Rectal smooth muscle tissue (tissue), 1 donor: ENCODE measurements around the gene CDNF.
"Not testable (repeated sequence)": the region's sequence is repeated elsewhere in the genome, so short reads cannot be mapped to it uniquely, and the experiment has no call there.

Experiments
- H3K27ac ChIP-seq: one replicate; pipeline ENCODE4 v1.7.0; 2013; ENCODE audit warnings: low read depth, low read length, inconsistent platforms
- H3K27me3 ChIP-seq: one replicate; pipeline ENCODE4 v1.7.0; 2013; ENCODE audit warnings: low read length; ENCODE audit not compliant: control insufficient read depth, insufficient read depth
- H3K36me3 ChIP-seq: one replicate; pipeline ENCODE4 v1.7.0; 2013; ENCODE audit warnings: low read length; ENCODE audit not compliant: control insufficient read depth, insufficient read depth
- H3K4me1 ChIP-seq: one replicate; pipeline ENCODE4 v1.7.0; 2013; ENCODE audit warnings: low read length; ENCODE audit not compliant: control insufficient read depth, insufficient read depth
- H3K4me3 ChIP-seq: one replicate; pipeline ENCODE4 v1.7.0; 2013; ENCODE audit warnings: low read length
- H3K9ac ChIP-seq: one replicate; pipeline ENCODE4 v1.7.0; 2013; ENCODE audit warnings: low read length

The CDNF gene

DNA sequence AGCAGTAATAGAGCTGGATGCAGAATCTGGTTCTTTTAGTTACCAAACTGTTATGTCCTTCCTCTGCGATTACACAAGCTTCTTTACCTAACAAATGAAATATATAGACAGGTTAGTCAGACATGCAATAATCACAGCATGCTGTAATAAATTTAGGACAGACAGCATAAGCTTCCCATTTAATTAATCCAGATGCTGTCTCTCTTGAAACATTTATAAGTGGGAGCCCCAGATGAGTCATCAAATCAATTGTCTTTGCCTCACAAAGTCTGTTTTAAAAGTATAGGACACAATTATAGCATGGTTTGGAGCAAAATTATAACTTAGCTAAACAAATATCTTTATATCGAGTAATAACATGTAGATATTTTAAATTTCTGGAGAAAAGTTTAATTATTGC is 1.6 kb downstream of the CDNF start:
- no peak overlapping the region for H3K4me3 ChIP-seq
- no peak overlapping the region for H3K27ac ChIP-seq
- H3K9ac ChIP-seq: no peak overlapping the region
- no peaks in the 10 kb centered on the region for H3K36me3 ChIP-seq
- H3K4me1 ChIP-seq: peaks cover 6% of the 10 kb centered on the region
- H3K27me3 ChIP-seq: no peaks in the 10 kb centered on the region

DNA sequence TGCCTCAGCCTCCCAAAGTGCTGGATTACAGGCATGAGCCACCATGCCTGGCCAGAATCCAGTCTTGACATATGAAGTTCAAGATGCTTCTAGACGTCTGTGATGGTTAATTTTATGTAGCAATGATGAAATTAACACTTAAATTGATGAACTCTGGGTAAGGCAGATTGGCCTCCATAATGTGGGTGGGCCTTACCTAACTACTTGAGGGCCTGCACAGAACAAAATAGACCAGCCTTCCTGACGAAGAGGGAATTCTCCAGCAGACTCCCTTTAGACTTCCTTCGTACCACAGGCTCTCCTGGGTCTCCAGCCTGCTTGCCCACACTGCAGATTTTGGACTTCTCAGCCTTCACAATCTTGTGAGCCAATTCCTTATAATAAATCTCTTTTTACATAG is 4.7 kb downstream of the CDNF start:
- Histone ChIP-seq H3K27ac (no peak overlapping the region), H3K4me3 (no peak overlapping the region), H3K36me3 (no peaks in the 10 kb centered on the region), H3K4me1 (peaks cover 6% of the 10 kb centered on the region), H3K9ac (no peak overlapping the region), H3K27me3 (no peaks in the 10 kb centered on the region)

DNA sequence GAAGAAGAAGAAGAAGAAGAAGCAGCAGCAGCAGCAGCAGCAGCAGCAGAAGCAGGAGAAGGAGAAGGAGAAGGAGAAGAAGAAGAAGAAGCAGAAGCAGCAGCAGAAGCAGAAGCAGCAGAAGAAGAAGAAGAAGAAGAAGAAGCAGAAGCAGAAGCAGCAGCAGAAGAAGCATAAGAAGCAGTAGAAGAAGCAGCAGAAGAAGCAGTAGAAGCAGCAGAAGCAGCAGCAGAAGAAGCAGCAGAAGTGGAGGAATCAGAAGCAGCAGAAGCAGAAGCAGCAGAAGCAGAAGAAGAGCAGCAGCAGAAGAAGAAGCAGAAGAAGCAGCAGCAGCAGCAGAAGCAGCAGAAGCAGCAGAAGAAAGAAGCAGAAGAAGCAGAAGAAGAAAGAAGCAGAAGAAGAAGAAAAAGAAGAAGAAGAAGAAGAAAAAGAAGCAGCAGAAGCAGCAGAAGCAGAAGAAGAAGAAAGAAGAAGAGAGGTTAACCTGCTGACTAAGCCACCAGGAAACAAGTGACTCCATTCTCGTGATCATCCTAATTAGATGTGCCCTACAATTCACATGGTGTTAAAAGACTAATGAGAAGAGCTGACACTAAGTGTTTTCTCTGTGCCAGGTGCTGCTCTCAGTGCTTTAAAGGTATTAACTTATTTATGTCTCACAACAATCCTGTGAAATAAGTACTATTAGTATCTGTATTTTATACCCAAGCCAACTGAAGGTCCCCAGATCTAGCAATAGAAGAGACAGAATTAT is 11.6 kb downstream of the CDNF start:
- Histone ChIP-seq H3K4me3 (no peak overlapping the region), H3K36me3 (no peaks in the 10 kb centered on the region), H3K27ac (no peak overlapping the region), H3K27me3 (no peaks in the 10 kb centered on the region), H3K4me1 (no peaks in the 10 kb centered on the region), H3K9ac (no peak overlapping the region)

DNA sequence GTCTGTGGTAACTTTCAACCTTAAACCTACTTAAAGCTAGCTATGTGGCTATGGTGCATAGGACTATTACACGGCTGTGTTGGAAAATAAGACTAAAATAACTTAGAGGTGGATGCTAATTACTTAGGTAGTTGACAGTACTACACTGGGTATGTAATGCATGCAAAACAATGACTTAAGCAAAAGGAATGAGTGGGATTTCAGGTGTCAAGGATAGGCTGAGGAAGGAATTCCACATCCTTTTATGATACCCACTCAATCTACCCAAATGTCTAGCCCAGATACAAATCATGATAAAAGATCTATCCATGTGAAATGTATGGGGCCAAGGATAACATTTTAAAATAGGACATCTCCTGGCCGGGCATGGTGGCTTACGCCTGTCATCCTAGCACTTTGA is 13.9 kb downstream of the CDNF start:
- no peaks in the 10 kb centered on the region for H3K27me3 ChIP-seq
- H3K36me3 ChIP-seq: no peaks in the 10 kb centered on the region
- H3K27ac ChIP-seq: no peak overlapping the region
- no peak overlapping the region for H3K9ac ChIP-seq
- no peaks in the 10 kb centered on the region for H3K4me1 ChIP-seq
- no peak overlapping the region for H3K4me3 ChIP-seq

DNA sequence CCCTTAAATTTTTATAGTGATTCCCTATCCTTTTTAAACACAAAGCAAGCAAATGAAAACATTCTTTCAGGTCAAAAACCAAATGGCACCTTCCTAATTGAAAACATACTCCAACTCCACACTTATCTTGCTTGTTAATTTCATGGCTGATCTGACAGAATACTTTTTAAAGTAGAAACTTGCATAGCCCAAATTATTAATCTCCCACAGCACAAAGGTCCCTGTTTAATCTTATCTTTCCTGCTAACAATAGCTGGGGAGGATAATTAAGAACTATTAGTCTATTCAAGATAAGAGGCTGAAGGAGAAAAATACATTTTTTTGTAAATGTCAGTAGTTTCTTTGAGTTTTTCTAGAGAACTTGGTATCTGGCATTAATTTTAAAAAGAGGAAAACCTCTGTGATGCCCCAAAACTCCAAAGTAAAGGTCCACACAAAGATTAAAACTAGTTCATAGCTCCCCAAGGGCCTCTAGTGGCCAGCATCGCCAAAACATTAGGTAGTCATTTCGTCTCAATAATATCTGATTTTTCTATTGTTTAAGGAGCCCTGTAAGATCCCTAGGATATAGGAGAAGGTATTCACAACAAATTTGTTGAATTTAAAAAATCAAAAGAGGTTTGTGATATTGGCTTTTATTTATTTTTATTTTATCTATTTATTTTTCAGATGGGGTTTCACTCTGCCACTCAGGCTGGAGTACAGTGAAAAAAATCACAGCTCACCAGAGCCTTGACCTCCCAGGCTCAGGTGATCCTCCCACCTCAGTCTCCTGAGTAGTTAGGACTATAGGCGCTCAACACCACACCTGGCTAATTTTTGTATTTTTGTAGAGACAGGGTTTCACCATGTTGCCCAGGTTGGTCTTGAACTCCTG is 14.7 kb downstream of the CDNF start:
- Histone ChIP-seq H3K27ac (no peak overlapping the region), H3K4me3 (no peak overlapping the region), H3K27me3 (no peaks in the 10 kb centered on the region)

DNA sequence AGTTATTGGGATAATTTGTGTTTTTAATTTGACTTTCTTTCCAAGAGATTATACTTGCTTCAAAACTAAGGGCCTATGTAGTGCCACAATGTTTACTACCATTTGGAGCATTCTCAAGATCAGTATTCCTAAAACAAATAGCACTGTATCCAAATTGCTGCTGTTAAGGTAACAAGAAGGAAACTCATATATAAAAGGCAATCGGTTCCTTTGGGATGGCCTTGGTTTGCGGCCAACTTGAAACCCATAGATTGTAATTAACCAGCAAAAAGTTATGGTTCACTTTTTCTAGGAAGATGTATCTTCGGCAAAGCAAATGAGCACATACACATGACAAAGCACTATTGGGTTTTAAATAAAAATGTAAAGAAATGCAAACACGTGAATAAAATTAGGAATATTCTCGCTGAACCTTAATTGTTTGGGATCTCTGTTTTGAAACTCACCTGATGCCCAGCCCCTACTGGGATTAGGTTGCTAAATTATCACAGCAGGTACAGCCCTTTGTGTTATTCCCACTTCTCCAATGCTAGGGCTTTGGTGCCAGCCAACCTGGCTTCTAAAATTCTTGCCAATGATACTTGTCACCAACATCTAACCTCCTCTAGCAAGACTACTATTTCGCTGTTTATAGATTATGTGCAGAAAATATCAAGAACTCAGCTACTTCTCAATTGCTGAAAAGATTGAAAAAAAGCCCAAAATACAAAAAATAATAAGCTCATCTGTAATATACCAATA is 16.0 kb downstream of the CDNF start:
- no peaks in the 10 kb centered on the region for H3K4me1 ChIP-seq
- H3K27ac ChIP-seq: no peak overlapping the region
- H3K36me3 ChIP-seq: no peaks in the 10 kb centered on the region
- H3K9ac ChIP-seq: no peak overlapping the region
- H3K4me3 ChIP-seq: no peak overlapping the region
- no peaks in the 10 kb centered on the region for H3K27me3 ChIP-seq

More for the DNA sequence above, 14.7 kb downstream of the CDNF start:
- no peak overlapping the region for H3K9ac ChIP-seq
- no peaks in the 10 kb centered on the region for H3K4me1 ChIP-seq
- no peaks in the 10 kb centered on the region for H3K36me3 ChIP-seq

DNA sequence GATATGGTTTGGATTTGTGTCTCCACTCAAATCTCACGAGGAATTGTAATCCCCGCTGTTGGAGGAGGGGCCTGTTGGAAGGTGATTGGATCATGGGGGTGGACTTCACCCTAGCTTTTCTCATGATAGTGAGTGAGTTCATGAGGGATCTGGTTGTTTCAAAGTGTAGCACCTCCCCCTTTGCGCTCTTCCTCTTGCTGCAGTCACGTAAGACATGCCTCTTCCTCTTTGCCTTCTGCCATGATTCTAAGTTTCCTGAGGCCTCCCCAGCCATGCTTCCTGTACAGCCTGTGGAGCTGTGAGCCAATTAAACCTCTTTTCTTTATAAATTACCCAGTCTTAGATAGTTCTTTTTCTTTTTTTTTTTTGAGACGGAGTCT is 17.1 kb downstream of the CDNF start:
- Histone ChIP-seq H3K27ac (no peak overlapping the region), H3K9ac (no peak overlapping the region), H3K4me1 (no peaks in the 10 kb centered on the region), H3K36me3 (no peaks in the 10 kb centered on the region), H3K27me3 (no peaks in the 10 kb centered on the region), H3K4me3 (no peak overlapping the region)

DNA sequence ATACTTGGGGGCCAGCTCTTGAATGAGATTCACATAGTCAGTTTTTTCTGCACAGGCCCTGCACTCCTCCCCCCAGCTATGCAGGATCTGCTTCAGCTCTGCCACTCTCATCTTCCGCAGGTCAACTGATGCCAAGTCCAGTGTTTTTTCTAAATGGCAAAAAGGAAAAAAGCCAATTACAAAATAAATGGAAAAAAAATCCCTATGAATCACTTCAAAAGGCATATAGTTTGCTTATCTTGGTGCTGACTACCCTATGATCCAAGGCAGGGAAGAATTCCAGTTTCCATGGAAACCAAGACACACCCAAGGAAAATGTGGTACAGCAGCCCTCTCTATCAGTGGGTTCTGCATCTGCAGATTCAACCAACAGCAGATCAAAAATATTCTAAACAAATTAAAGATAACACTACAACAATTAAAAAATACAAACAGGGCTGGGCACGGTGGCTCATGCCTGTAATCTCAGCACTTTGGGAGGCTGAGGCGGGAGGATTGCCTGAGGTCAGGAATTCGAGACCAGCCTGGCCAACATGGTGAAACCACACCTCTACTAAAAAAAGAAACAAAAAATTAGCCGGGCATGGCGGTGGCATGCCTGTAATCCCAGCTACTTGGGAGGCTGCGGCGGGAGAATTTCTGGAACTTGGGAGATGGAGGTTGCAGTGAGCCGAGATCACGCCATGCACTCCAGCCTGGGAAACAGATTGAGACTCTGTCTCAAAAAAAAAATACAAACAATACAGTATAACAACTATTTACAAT is 17.6 kb downstream of the CDNF start:
- Histone ChIP-seq H3K9ac (no peak overlapping the region), H3K4me3 (no peak overlapping the region), H3K36me3 (no peaks in the 10 kb centered on the region), H3K27ac (no peak overlapping the region), H3K4me1 (no peaks in the 10 kb centered on the region), H3K27me3 (no peaks in the 10 kb centered on the region)

DNA sequence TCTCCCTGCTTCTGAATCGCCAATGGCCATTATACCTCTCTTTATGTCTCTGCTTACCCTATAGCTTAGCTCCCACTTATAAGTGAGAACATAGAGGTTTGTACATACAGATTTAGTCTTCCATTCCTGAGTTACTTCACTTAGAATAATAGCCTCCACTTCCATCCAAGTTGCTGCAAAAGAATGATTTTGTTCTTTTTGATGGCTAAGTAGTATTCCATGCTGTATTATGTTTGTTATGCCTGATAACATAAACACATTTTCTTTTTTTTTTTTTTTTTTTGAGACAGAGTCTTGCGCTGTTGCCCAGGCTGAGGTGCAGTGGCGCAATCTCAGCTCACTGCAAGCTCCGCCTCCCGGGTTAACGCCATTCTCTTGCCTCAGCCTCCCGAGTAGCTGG is 21.1 kb downstream of the CDNF start:
- H3K36me3 ChIP-seq, H3K27me3 ChIP-seq, H3K4me1 ChIP-seq, H3K27ac ChIP-seq, H3K9ac ChIP-seq, H3K4me3 ChIP-seq: not testable (repeated sequence)

DNA sequence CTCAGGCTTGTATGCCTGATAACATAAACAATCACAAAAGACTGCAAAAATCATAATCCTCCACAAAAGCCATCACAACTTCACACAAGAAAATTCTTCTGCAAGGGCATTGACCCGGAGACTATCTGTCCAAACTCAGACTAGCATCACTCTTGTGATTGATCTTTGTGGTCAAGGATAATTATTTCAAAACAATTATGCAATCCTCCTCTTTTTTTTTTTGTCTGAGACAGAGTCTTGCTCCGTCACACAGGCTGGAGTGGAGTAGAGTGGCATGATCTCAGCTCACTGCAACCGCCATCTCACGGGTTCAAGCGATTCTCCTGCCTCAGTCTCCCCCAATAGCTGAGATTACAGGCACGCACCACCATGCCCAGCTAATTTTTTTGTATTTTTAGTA is 22.2 kb downstream of the CDNF start:
- Histone ChIP-seq H3K36me3 (no peaks in the 10 kb centered on the region), H3K27me3 (no peaks in the 10 kb centered on the region), H3K27ac (no peak overlapping the region), H3K4me3 (no peak overlapping the region), H3K9ac (no peak overlapping the region), H3K4me1 (no peaks in the 10 kb centered on the region)

DNA sequence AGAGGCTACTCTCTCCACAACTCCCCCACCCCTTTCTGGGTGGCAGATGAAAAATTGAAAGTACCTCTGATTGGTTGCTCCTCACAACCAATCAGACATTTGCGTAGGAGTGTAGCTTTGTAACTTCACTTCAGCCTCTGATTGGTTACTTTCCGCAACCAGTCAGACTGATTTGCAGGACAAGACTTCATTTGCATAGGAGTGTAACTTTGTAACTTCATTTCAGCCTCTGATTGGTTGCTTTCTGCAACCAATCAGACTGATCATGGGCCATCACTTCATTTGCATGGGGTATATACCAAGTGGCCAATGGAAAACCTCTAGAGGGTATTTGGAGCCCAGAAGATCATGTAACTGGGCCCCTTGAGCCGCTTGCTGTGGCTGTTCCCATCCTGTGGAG is 25.6 kb downstream of the CDNF start:
- H3K27me3 ChIP-seq: no peaks in the 10 kb centered on the region
- H3K27ac ChIP-seq: no peak overlapping the region
- H3K36me3 ChIP-seq: no peaks in the 10 kb centered on the region
- H3K4me3 ChIP-seq: no peak overlapping the region
- no peaks in the 10 kb centered on the region for H3K4me1 ChIP-seq
- H3K9ac ChIP-seq: no peak overlapping the region
